Neural cell (in vitro differentiated cells): ENCODE measurements around the gene CARD16. TPM values are rescaled to one million over a fixed set of nuclear protein-coding genes. Genes with fewer than 3 reads are reported as not detected.

ENCODE experiments used
- H2AFZ ChIP-seq: fragments of 200-600, 300-800 bp; sonication (generic), shearing (Covaris generic); 2 replicates; pipeline ENCODE4 v1.6.0; 2014; ENCODE audit warnings: low read depth, mild to moderate bottlenecking, antibody characterized with exemption, low read length, moderate library complexity
- H3F3A ChIP-seq: fragments of 200-600 bp; shearing (Covaris generic); 2 replicates; pipeline ENCODE4 v1.6.1; 2016; ENCODE audit warnings: mild to moderate bottlenecking, moderate library complexity, mixed read lengths, antibody characterized with exemption, low read length; ENCODE audit not compliant: insufficient read depth, poor library complexity, severe bottlenecking
- H3K27ac ChIP-seq: fragments of 200-600, 300-800 bp; sonication (generic), shearing (Covaris generic); 2 replicates; pipeline ENCODE4 v1.5.1; 2014; ENCODE audit warnings: mild to moderate bottlenecking, low read length, moderate library complexity
- H3K27me3 ChIP-seq: fragments of 300-800, 200-600 bp; sonication (generic), shearing (Covaris generic); 2 replicates; pipeline ENCODE4 v1.6.0; 2014; ENCODE audit warnings: mild to moderate bottlenecking, low read depth, low read length, moderate library complexity; ENCODE audit not compliant: insufficient read depth
- H3K36me3 ChIP-seq: fragments of 300-800, 200-600 bp; sonication (generic), shearing (Covaris generic); 2 replicates; pipeline ENCODE4 v1.5.1; 2014; ENCODE audit warnings: mild to moderate bottlenecking, antibody characterized with exemption, low read length, moderate library complexity; ENCODE audit not compliant: insufficient read depth
- H3K4me2 ChIP-seq: fragments of 300-800, 200-600 bp; sonication (generic), shearing (Covaris generic); 2 replicates; pipeline ENCODE4 v1.6.0; 2014; ENCODE audit warnings: mild to moderate bottlenecking, low read length
- H3K4me3 ChIP-seq: fragments of 300-800, 200-600 bp; sonication (generic), shearing (Covaris generic); 2 replicates; pipeline ENCODE4 v1.5.1; 2014; ENCODE audit warnings: mild to moderate bottlenecking, low read length, moderate library complexity
- H3K79me2 ChIP-seq: fragments of 200-600 bp; shearing (Covaris generic); replicated peaks from 2 replicates; pipeline ENCODE4 v1.6.0; 2014; ENCODE audit warnings: mild to moderate bottlenecking, low read length, moderate library complexity; ENCODE audit not compliant: insufficient read depth
- H3K9ac ChIP-seq: fragments of 300-800, 200-600 bp; sonication (generic), shearing (Covaris generic); 2 replicates; pipeline ENCODE4 v1.6.1; 2016; ENCODE audit warnings: mild to moderate bottlenecking, low read length, mixed read lengths
- H3K9me2 ChIP-seq: fragments of 200-600 bp; shearing (Covaris generic); 2 replicates; pipeline ENCODE4 v1.6.1; 2016; ENCODE audit warnings: mild to moderate bottlenecking, low read length, mixed read lengths; ENCODE audit not compliant: insufficient read depth
- H3K9me3 ChIP-seq: fragments of 200-600, 300-800 bp; sonication (generic), shearing (Covaris generic); 2 replicates; pipeline ENCODE4 v1.6.1; 2016; ENCODE audit warnings: mild to moderate bottlenecking, mixed run types, low read length, moderate library complexity, mixed read lengths
- H4K20me1 ChIP-seq: fragments of 200-600 bp; shearing (Covaris generic); 2 replicates; pipeline ENCODE4 v1.6.1; 2016; ENCODE audit warnings: mild to moderate bottlenecking, mixed run types; ENCODE audit not compliant: insufficient read depth
- CTCF ChIP-seq: fragments of 450-650 bp; IDR thresholded peaks from 2 replicates; pipeline ENCODE4 v1.5.1; 2014; ENCODE audit warnings: antibody characterized with exemption, mild to moderate bottlenecking, moderate library complexity; ENCODE audit not compliant: poor library complexity, severe bottlenecking
- EP300 ChIP-seq: fragments of 450-650 bp; conservative IDR thresholded peaks from 2 replicates; pipeline ENCODE4 v1.6.1; 2014; ENCODE audit warnings: antibody characterized with exemption, mild to moderate bottlenecking, moderate library complexity; ENCODE audit not compliant: poor library complexity, severe bottlenecking
- EZH2 ChIP-seq: fragments of 200-600, 300-800 bp; shearing (Covaris generic), sonication (generic); IDR thresholded peaks from 2 replicates; pipeline ENCODE4 v1.6.1; 2014; ENCODE audit warnings: antibody characterized with exemption, low read length, borderline replicate concordance, mild to moderate bottlenecking; ENCODE audit not compliant: insufficient read depth, poor library complexity, severe bottlenecking
- MXI1 ChIP-seq: fragments of 450-650 bp; conservative IDR thresholded peaks from 2 replicates; pipeline ENCODE4 v1.6.1; 2014; ENCODE audit warnings: antibody characterized with exemption, mild to moderate bottlenecking; ENCODE audit not compliant: poor library complexity, severe bottlenecking
- POLR2AphosphoS5 ChIP-seq: IDR thresholded peaks from 2 replicates; pipeline ENCODE4 v1.6.1; 2012
- RAD21 ChIP-seq: fragments of 450-650 bp; conservative IDR thresholded peaks from 2 replicates; pipeline ENCODE4 v1.6.1; 2014; ENCODE audit warnings: antibody characterized with exemption, mild to moderate bottlenecking, moderate library complexity
- REST ChIP-seq: IDR thresholded peaks from 2 replicates; pipeline ENCODE4 v1.6.1; 2012; ENCODE audit warnings: borderline replicate concordance
- SMC3 ChIP-seq: fragments of 450-650 bp; conservative IDR thresholded peaks from 2 replicates; pipeline ENCODE4 v1.6.1; 2014; ENCODE audit warnings: antibody characterized with exemption, mild to moderate bottlenecking, moderate library complexity; ENCODE audit not compliant: poor library complexity
- TAF1 ChIP-seq: IDR thresholded peaks from 2 replicates; pipeline ENCODE4 v1.6.1; 2012; ENCODE audit warnings: low read depth
- polyA plus RNA-seq: library from polyadenylated mRNA; depleted of rRNA; stranded (reverse); fragments of >200 nt; gene quantifications from 2 replicates; pipeline ENCODE4 v1.2.3, GENCODE V29; 2014

The CARD16 gene
- polyA plus RNA-seq, 1 donor from 2014 or later, result not detected

GRCh38 chr11:105007463-105007862 lies 37.7 kb downstream of the CARD16 start:
- H3K9me2 ChIP-seq, result no peaks in the 10 kb centered on the region
- H3F3A ChIP-seq, result no peaks in the 10 kb centered on the region
- no peak overlapping the region for H3K9ac ChIP-seq
- H4K20me1 ChIP-seq, result no peaks in the 10 kb centered on the region
- no peak overlapping the region for H2AFZ ChIP-seq
- no peaks in the 10 kb centered on the region for H3K79me2 ChIP-seq
- H3K9me3 ChIP-seq, result no peaks in the 10 kb centered on the region
- H3K4me3 ChIP-seq, result no peak overlapping the region
- no peaks in the 10 kb centered on the region for H3K36me3 ChIP-seq
- H3K27ac ChIP-seq, result no peak overlapping the region
- no peaks in the 10 kb centered on the region for H3K27me3 ChIP-seq
- no peak overlapping the region for H3K4me2 ChIP-seq
- TF ChIP-seq CTCF, result no peak
- TF ChIP-seq MXI1, result no peak
- no peak for TF ChIP-seq REST
- TF ChIP-seq RAD21, result no peak
- TF ChIP-seq TAF1, result no peak
- TF ChIP-seq SMC3, result no peak
- no peak for TF ChIP-seq EZH2
- no peak for TF ChIP-seq POLR2AphosphoS5
- no peak for TF ChIP-seq EP300

GRCh38 chr11:105005451-105005845 lies 39.7 kb downstream of the CARD16 start:
- no peaks in the 10 kb centered on the region for H3K9me2 ChIP-seq
- H2AFZ ChIP-seq, result no peak overlapping the region
- no peaks in the 10 kb centered on the region for H4K20me1 ChIP-seq
- H3K9ac ChIP-seq, result no peak overlapping the region
- H3K36me3 ChIP-seq, result no peaks in the 10 kb centered on the region
- H3K4me3 ChIP-seq, result no peak overlapping the region
- no peaks in the 10 kb centered on the region for H3K27me3 ChIP-seq
- TF ChIP-seq RAD21 (no peak), CTCF (no peak), REST (no peak), EZH2 (no peak), MXI1 (no peak), SMC3 (no peak)
- no peak overlapping the region for H3K27ac ChIP-seq
- no peaks in the 10 kb centered on the region for H3K9me3 ChIP-seq
- H3K4me2 ChIP-seq, result no peak overlapping the region
- no peaks in the 10 kb centered on the region for H3K79me2 ChIP-seq
- no peaks in the 10 kb centered on the region for H3F3A ChIP-seq
